Measurements from ENCODE around the gene HHATL.

Gene HHATL

GRCh38 chr3:42651248-42652091 is 51.1 kb downstream of the HHATL start:
- DNase-seq = no peak

- no peak for DNase-seq
These were observed 52.8 kb downstream of the HHATL start for GRCh38 chr3:42649783-42650182.

GRCh38 chr3:42649006-42649405 is 53.6 kb downstream of the HHATL start:
- DNase-seq = no peak

GRCh38 chr3:42647821-42648459 is 54.7 kb downstream of the HHATL start:
- DNase-seq = no peak
